Measurements from ENCODE around the gene TMED7.
A peak's percentile ranks its signal among the peaks of the same experiment; 100 is the strongest.

TMED7 gene

GRCh38 chr5:115607935-115608334 is 17.9 kb downstream of the TMED7 start:
- TF ChIP-seq, protein P1, sequence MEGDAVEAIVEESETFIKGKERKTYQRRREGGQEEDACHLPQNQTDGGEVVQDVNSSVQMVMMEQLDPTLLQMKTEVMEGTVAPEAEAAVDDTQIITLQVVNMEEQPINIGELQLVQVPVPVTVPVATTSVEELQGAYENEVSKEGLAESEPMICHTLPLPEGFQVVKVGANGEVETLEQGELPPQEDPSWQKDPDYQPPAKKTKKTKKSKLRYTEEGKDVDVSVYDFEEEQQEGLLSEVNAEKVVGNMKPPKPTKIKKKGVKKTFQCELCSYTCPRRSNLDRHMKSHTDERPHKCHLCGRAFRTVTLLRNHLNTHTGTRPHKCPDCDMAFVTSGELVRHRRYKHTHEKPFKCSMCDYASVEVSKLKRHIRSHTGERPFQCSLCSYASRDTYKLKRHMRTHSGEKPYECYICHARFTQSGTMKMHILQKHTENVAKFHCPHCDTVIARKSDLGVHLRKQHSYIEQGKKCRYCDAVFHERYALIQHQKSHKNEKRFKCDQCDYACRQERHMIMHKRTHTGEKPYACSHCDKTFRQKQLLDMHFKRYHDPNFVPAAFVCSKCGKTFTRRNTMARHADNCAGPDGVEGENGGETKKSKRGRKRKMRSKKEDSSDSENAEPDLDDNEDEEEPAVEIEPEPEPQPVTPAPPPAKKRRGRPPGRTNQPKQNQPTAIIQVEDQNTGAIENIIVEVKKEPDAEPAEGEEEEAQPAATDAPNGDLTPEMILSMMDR (IDR thresholded peaks at IDR 0.05; ENCODE audit: low read depth, low read length), result no peak

GRCh38 chr5:115605436-115605835 is 20.4 kb downstream of the TMED7 start:
- no peak for DNase-seq (ENCODE audit: extremely low read depth, low read depth)
- TF ChIP-seq, protein P1 (IDR thresholded peaks at IDR 0.05; ENCODE audit: low read depth, low read length), result no peak

More at GRCh38 chr5:115607935-115608334, 17.9 kb downstream of the TMED7 start:
- DNase-seq (ENCODE audit: extremely low read depth, low read depth), result no peak

GRCh38 chr5:115602591-115603125 is 23.2 kb downstream of the TMED7 start:
- TF ChIP-seq, protein P1 (IDR thresholded peaks at IDR 0.05; ENCODE audit: low read depth, low read length), result no peak
- no peak for DNase-seq (ENCODE audit: extremely low read depth, low read depth)

- DNase-seq (ENCODE audit: extremely low read depth, low read depth), result no peak
- TF ChIP-seq, protein P1 (IDR thresholded peaks at IDR 0.05; ENCODE audit: low read depth, low read length), result 0 out of 2 replicates have a peak, but pooled peaks have one; percentile 2
These were observed 23.9 kb downstream of the TMED7 start, which contains the start of gene TICAM2 for GRCh38 chr5:115601701-115602590. Gene TICAM2, minus strand, starts transcription at chr5:115602479. Its CDS starts 21,223 bp downstream, at chr5:115581256.

DNA sequence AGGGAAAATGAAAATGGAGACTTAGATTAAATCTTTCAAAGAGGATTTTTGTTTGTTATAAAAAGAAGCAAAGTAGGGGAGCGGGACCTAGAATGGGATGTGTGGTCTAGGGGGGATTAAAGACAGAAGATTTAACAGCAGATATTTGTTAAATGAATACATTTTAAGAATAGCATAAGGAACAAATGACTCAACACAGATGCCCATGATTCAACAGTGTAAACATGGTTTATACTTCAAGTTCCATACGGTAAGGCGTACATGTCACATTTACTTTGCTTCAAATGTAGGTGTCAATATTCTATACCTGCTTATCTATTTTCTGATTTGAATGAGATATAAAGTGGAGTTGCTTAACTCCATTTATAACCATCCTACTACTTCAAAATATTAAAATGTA is 25.1 kb downstream of the TMED7 start:
- TF ChIP-seq, protein P1 (IDR thresholded peaks at IDR 0.05; ENCODE audit: low read depth, low read length), result no peak
- no peak for DNase-seq (ENCODE audit: extremely low read depth, low read depth)

DNA sequence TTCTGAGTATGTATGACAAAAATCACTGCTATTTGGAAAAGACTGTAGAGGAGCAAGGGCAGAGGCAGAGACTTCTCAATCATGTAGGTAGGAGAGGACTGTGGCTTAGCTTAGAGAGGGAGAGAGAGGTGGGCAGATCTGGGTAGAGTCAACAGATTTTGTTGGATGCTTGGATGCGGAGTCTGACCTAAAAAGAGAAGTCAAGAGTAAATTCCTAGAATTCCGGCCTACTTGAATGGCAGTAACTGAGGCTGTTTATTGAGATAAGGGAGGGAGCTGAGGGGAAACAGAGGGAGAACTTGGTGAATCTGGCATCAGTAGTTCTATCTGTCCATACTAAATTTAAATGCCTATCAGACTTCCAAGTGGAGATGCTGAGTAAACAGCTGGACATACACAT is 25.9 kb downstream of the TMED7 start:
- DNase-seq (ENCODE audit: extremely low read depth, low read depth), result no peak
- TF ChIP-seq, protein P1 (IDR thresholded peaks at IDR 0.05; ENCODE audit: low read depth, low read length), result no peak

GRCh38 chr5:115599502-115599901 is 26.3 kb downstream of the TMED7 start:
- no peak for DNase-seq (ENCODE audit: extremely low read depth, low read depth)
- TF ChIP-seq, protein P1 (IDR thresholded peaks at IDR 0.05; ENCODE audit: low read depth, low read length), result no peak

All from AG09319 (cell line).